Ureter (tissue), 1 donor: ENCODE measurements around the gene CKMT2. TPM values are rescaled to one million over a fixed set of nuclear protein-coding genes. Genes with fewer than 3 reads are reported as not detected.

Source experiments
- DNase-seq: peaks from one replicate; pipeline ENCODE4 v3.0.0-alpha.2; 2020; ENCODE audit warnings: low spot score
- total RNA-seq: library from RNA; stranded (reverse); gene quantifications from one replicate; pipeline ENCODE4 v1.2.4, GENCODE V29; 2023
- donor health status: DM: yes; HTN: yes; CAD: no.

CKMT2 gene
- total RNA-seq, 1 donor from 2014 or later, result 6.6 TPM

GRCh38 chr5:81305785-81306184 lies 72.7 kb downstream of the CKMT2 start:
- DNase-seq, result no peak

GRCh38 chr5:81308836-81309235 lies 75.7 kb downstream of the CKMT2 start:
- no peak for DNase-seq

DNA sequence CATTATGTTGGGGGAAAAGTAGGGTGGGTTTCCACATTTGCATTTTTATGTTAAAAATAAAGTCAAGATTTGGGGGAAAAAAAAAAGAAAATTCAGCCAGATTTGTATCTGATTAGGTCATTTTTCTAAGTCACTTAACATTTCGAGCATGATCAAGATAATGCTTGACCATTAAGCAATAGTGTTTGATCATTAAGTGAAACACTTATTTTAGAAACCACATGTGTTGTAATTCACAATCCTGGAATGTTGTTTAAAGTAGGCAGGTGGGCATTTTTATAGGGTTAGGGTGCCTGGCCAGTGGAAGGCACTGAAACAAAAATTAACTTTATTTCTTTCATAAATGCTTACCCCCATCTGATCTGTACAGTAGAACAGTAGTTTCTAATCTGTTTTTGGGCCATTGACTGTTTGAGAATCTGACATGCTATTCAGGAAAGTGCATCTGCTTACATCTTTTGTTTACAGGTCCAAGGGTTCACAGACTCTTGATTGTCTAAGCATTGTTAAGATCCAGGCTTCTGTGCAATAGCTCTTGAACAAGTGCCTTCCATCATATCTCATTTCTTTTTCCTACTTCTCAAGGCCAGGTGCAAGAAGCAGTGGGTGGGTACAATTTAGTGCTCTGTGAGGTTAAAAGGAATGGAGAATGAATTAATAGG lies 77.4 kb downstream of the CKMT2 start:
- DNase-seq, result no peak

GRCh38 chr5:81313278-81313677 lies 80.2 kb downstream of the CKMT2 start:
- no peak for DNase-seq

- no peak for DNase-seq
These were observed 80.6 kb downstream of the CKMT2 start for GRCh38 chr5:81313686-81314085.

DNA sequence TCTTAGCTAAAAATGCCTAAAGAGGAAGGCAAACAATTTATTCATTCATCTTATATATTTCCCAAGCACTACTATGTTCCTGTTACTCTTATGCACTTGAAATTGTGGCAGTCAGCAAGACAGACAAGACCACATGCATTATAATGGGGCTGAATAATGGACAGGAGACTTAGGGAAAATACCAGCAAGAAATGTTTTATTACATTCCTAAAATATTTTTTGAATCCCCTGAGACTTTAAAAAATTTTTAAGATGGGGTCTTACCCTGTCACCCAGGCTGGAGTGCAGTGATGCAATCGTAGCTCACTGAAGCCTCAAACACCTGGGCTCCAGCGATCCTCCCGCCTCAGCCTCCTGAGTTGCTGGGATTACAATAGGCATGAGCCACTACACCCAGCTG lies 81.5 kb downstream of the CKMT2 start:
- no peak for DNase-seq

- no peak for DNase-seq
These were observed 82.2 kb downstream of the CKMT2 start for GRCh38 chr5:81315336-81315735.

DNA sequence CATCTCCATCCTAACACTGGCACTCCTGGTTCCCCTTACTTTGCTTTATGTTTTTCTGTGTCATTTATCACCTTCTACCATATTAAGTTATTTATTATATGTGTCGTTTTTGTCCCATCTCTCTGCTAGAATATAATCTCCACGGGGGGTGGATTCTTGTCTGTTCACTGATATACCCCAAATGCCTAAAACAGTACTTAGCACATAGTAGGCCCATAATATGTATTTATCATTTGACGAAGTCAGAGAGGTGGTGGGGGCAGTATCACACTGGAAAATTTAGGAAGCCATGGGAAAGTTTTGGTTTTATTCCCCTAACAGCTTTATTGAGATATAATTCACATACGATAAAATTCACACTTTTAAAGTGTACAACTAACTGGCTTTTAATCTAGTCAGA lies 82.7 kb downstream of the CKMT2 start:
- no peak for DNase-seq

Other genes starting within 250 kb of the CKMT2 start
- gene ZCCHC9, start 68.3 kb downstream of the CKMT2 start, total RNA-seq, result 20.9 TPM
- not detected for gene ACOT12, start 160.8 kb downstream of the CKMT2 start, total RNA-seq